ENCODE results near the gene HOXA13. TPM values are rescaled to one million over a fixed set of nuclear protein-coding genes. Genes with fewer than 3 reads are reported as not detected.

The HOXA13 gene
- total and polyA plus RNA-seq, 8 donors, result 29.0 TPM; not detected in 7

DNA sequence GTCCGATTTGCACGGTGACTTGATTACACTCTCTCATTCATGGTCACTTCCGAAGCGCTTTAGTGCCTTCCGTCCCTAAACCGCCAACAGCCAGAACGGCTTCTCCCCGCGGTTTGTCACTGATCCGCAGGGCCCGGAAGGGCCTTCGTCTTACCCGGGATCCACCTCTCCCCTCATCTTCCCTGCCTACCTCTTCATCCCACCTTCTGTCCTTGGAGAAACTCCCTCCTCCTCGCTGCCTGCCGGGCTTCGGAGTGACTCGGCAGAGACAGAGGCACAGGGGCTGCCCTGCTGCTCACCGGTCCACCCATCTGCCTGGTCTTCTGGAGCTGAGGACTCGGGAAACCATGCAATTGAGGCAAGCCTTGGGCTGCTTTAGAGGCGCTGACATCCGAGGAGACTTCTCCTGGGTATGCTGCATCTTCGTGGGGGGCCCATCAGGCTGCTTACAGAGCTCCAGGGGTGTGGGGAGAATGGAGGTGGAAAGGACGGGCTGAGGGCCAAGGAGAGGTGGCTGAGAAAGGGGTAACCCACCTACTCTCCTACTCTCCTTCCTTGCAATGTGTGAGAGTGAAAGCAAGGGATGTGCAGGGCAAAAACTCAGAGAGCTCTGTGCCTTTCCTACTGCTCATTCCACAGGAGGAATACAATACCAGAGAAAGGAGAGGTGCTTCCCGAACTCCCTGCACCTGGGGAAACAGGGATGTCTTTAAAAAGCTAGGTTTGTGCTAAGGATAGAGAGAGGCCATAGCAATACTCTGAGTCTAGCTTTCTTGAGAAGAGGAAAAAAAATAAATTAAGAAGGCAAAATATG, 13.8 kb downstream of the HOXA13 start:
- H3K9me3 ChIP-seq, result peaks cover 0 to 16% (median 0%) of the 10 kb centered on the region in 4 donors
- TF ChIP-seq, protein P1, sequence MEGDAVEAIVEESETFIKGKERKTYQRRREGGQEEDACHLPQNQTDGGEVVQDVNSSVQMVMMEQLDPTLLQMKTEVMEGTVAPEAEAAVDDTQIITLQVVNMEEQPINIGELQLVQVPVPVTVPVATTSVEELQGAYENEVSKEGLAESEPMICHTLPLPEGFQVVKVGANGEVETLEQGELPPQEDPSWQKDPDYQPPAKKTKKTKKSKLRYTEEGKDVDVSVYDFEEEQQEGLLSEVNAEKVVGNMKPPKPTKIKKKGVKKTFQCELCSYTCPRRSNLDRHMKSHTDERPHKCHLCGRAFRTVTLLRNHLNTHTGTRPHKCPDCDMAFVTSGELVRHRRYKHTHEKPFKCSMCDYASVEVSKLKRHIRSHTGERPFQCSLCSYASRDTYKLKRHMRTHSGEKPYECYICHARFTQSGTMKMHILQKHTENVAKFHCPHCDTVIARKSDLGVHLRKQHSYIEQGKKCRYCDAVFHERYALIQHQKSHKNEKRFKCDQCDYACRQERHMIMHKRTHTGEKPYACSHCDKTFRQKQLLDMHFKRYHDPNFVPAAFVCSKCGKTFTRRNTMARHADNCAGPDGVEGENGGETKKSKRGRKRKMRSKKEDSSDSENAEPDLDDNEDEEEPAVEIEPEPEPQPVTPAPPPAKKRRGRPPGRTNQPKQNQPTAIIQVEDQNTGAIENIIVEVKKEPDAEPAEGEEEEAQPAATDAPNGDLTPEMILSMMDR (IDR thresholded peaks at IDR 0.05), result no peak
- TF ChIP-seq POLR2AphosphoS5 (IDR thresholded peaks at IDR 0.05) (no peak), EP300 (IDR thresholded peaks at IDR 0.05) (no peak), POLR2A (IDR thresholded peaks at IDR 0.05) (no peak)
- peaks cover 35 to 58% (median 51%) of the 10 kb centered on the region in 4 donors for H3K4me1 ChIP-seq
- DNase-seq, result peak in 1 of 2 donors; percentile 7
- 6 to 13% (median 8%) methylated on average over 24 of the region's 24 CpGs for WGBS, 5 donors
- H3K4me3 ChIP-seq, result no peak overlapping the region
- peaks cover 68 to 100% (median 95%) of the 10 kb centered on the region in 3 donors for H3K27me3 ChIP-seq
- intact Hi-C loops (cut with DNase I; ENCODE audit: low total_unique reads), result no loop called here
- no peaks in the 10 kb centered on the region for H3K36me3 ChIP-seq
- no peak overlapping the region for H3K27ac ChIP-seq

DNA sequence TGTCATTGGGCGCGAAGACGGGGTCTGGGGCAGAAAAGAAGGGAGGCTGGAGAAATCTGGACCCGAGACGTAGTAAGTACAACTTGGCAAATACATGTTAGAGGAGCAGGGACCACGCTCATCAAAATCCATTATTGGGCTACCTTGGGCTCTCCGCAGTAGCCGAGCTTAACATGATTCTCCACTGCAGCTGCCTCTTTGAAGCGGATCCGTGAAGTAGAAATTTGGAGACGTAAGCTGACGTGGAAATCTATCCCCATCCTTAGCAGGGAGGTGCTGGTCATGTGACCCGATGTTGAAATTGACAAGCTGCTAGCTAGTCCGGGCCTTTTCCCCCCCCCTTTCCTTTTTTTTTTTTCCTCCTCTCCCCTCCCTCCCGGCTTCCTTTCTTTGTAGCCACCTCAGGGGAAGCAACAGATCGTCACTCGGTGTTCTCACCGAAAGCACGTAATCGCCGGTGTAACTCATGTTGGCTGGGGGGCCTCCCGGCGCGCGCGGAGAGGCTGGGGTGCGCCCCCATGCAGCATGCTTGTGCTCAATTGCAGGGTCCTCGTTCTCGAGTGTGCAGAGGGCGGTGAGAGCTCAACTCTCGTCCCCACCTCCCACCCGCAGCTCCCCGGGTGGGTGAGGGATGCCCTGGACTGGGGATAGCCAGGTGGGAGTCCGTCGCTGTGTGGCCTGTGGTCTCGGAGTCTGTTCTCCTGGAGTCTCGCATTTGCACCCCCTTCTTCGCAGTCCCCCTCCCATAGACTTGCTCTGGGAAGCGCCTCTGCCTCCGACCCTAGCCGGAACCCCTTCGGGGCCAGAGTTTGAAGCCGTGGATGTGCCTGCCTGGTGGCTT, 14.7 kb downstream of the HOXA13 start, which contains the start of gene HOXA11:
TSS of gene HOXA11 (minus strand) at position 220 of the 841 bp plus-strand sequence. CDS start at position 132, 88 bp downstream.
- 7 to 18% (median 14%) methylated on average over 36 to 43 of the region's 43 CpGs for WGBS, 5 donors
- Histone ChIP-seq H3K36me3 (no peaks in the 10 kb centered on the region), H3K4me1 (peaks cover 35 to 58% (median 51%) of the 10 kb centered on the region in 4 donors), H3K9me3 (peaks cover 0 to 16% (median 0%) of the 10 kb centered on the region in 4 donors), H3K4me3 (peak within 1 kb of the TSS; percentile 18 to 52 (median 40)), H3K27ac (no peak within 1 kb of the TSS), H3K27me3 (peaks cover 73 to 100% (median 95%) of the 10 kb centered on the region in 3 donors)
- peak in 1 of 2 donors; percentile 22 for DNase-seq
- intact Hi-C loops (cut with DNase I; ENCODE audit: low total_unique reads), result no loop called here
- TF ChIP-seq EP300 (IDR thresholded peaks at IDR 0.05), result no peak
- TF ChIP-seq POLR2AphosphoS5 (IDR thresholded peaks at IDR 0.05), result no peak
- TF ChIP-seq POLR2A (IDR thresholded peaks at IDR 0.05), result no peak
- TF ChIP-seq, protein P1 (IDR thresholded peaks at IDR 0.05), result no peak

DNA sequence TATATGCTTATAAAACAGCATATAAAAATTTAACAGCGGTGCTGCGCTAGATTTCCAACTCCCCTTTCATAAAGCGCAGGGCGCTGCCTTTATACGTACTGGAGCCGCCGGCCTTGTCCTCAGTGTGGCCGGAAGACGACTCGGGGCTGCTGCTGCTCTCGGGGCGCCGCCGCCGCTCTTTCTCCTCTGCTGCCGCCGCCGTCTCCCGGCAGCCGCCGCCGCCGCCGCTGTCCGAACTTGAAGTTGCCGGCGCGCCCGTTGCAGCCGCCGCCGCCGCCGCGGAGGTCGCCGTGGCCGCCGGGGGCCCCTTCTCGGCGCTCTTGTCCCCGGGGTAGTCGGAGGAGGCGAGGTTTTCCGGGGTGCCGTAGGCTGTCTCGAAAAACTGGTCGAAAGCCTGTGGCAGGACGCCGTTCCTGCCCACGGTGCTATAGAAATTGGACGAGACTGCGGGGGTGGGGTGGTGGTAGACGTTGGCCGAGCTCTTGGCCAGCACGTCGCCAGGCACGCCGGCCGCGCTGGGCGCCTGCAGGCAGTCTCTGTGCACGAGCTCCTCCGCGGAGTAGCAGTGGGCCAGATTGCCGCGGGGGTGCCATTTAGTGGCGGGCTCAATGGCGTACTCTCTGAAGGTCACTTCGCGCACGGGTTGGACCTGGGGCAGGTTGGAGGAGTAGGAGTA, 15.4 kb downstream of the HOXA13 start:
- peak; percentile 34 to 67 for DNase-seq
- Histone ChIP-seq H3K27ac (no peak overlapping the region), H3K9me3 (peaks cover 0 to 16% (median 0%) of the 10 kb centered on the region in 4 donors), H3K4me1 (peaks cover 42 to 64% (median 57%) of the 10 kb centered on the region in 4 donors), H3K36me3 (no peaks in the 10 kb centered on the region), H3K4me3 (peak overlapping the region; percentile 18 to 52 (median 40)), H3K27me3 (peaks cover 74 to 100% (median 95%) of the 10 kb centered on the region in 3 donors)
- intact Hi-C loops (cut with DNase I; ENCODE audit: low total_unique reads), result no loop called here
- 2 to 15% (median 5%) methylated on average over 21 to 72 of the region's 72 CpGs for WGBS, 5 donors
- TF ChIP-seq, protein P1 (IDR thresholded peaks at IDR 0.05), result no peak
- no peak for TF ChIP-seq POLR2A (IDR thresholded peaks at IDR 0.05)
- TF ChIP-seq EP300 (IDR thresholded peaks at IDR 0.05), result no peak
- TF ChIP-seq POLR2AphosphoS5 (IDR thresholded peaks at IDR 0.05), result no peak

Measured in stomach (tissue), 9 donors.